Esophagus muscularis mucosa (tissue), 4 donors: ENCODE data around the gene SOX8. TPM values are rescaled to one million over a fixed set of nuclear protein-coding genes. Genes with fewer than 3 reads are reported as not detected.
A peak's percentile ranks its signal among the peaks of the same experiment; 100 is the strongest.

Experiments
- DNase-seq: peaks from one replicate; pipeline ENCODE4 v3.0.0-alpha.2; 2017; ENCODE audit errors: extremely low spot score
- H3K27ac ChIP-seq, 4 donors: fragments of 200-600 bp; sonication (generic); replicated peaks in 1 of 4; 1 replicate in 3 of 4; 2 replicates in 1 of 4; pipeline ENCODE4 v1.5.1; 2016 to 2019; ENCODE audit warnings: mild to moderate bottlenecking in 1 of 4
- H3K27me3 ChIP-seq, 4 donors: fragments of 200-600 bp; sonication (generic); one replicate each; pipeline versions ENCODE4 v1.5.1 to v1.6.0; 2016 to 2019
- H3K36me3 ChIP-seq, 4 donors: fragments of 200-600 bp; sonication (generic); one replicate each; pipeline ENCODE4 v1.5.1; 2016 to 2019
- H3K4me1 ChIP-seq, 4 donors: fragments of 200-600 bp; sonication (generic); one replicate each; pipeline ENCODE4 v1.5.1; 2016 to 2019
- H3K4me3 ChIP-seq, 4 donors: fragments of 200-600 bp; sonication (generic); 1 replicate in 2 of 4; 2 replicates in 2 of 4; pipeline ENCODE4 v1.5.1; 2016 to 2019; ENCODE audit warnings: mild to moderate bottlenecking in 4 of 4, moderate library complexity in 1 of 4
- H3K9me3 ChIP-seq, 4 donors: fragments of 200-600 bp; sonication (generic); 1 replicate in 3 of 4; 2 replicates in 1 of 4; pipeline ENCODE4 v1.5.1; 2016 to 2019
- EP300 ChIP-seq: sonication (generic); formaldehyde crosslinking; IDR thresholded peaks from one replicate; pipeline ENCODE4 v1.6.1; 2017; ENCODE audit warnings: antibody characterized with exemption
- POLR2A ChIP-seq: fragments of 450-650 bp; IDR thresholded peaks from one replicate; pipeline ENCODE4 v1.6.1; 2017; ENCODE audit warnings: antibody characterized with exemption, moderate library complexity, mild to moderate bottlenecking, low read depth
- POLR2AphosphoS5 ChIP-seq, 2 donors: sonication (generic); formaldehyde crosslinking; IDR thresholded peaks; one replicate each; pipeline ENCODE4 v1.6.1; 2017; ENCODE audit warnings: antibody characterized with exemption in 2 of 2
- WGBS: methylation state at CpG from one replicate; pipeline ENCODE4 v1.1.5; 2018; 5-methylcytosine and 5-hydroxymethylcytosine counted together
- intact Hi-C: fragments of 100-400 bp; cut with DNase I; formaldehyde crosslinking; loops from one replicate; pipeline ENCODE4 v1.15.1; 2023
- total RNA-seq, 4 donors: library from RNA; depleted of rRNA; stranded (reverse); fragments of >200 nt; gene quantifications; one replicate each; pipeline versions ENCODE4 v1.1.0 to v1.2.1, GENCODE V29; 2016
- TF ChIP-seq, protein P1 (sequence below), 3 experiments: fragments of 200-600 bp in 2 of 3; fragments of 450-650 bp in 1 of 3; sonication (generic) in 2 of 3; IDR thresholded peaks; one replicate each; pipeline ENCODE4 v1.5.1; 2017 to 2019; ENCODE audit warnings: antibody characterized with exemption in 3 of 3, mild to moderate bottlenecking in 2 of 3, moderate library complexity in 1 of 3

The SOX8 gene
- total RNA-seq, 4 donors from 2014 or later: 4.1 to 4.6 (median 4.3) TPM

- no peak for TF ChIP-seq EP300
- TF ChIP-seq POLR2A: no peak
- no peak for TF ChIP-seq POLR2AphosphoS5 (IDR thresholded peaks at IDR 0.05)
- TF ChIP-seq, protein P1, sequence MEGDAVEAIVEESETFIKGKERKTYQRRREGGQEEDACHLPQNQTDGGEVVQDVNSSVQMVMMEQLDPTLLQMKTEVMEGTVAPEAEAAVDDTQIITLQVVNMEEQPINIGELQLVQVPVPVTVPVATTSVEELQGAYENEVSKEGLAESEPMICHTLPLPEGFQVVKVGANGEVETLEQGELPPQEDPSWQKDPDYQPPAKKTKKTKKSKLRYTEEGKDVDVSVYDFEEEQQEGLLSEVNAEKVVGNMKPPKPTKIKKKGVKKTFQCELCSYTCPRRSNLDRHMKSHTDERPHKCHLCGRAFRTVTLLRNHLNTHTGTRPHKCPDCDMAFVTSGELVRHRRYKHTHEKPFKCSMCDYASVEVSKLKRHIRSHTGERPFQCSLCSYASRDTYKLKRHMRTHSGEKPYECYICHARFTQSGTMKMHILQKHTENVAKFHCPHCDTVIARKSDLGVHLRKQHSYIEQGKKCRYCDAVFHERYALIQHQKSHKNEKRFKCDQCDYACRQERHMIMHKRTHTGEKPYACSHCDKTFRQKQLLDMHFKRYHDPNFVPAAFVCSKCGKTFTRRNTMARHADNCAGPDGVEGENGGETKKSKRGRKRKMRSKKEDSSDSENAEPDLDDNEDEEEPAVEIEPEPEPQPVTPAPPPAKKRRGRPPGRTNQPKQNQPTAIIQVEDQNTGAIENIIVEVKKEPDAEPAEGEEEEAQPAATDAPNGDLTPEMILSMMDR (IDR thresholded peaks at IDR 0.05): no peak
- no peaks in the 10 kb centered on the region for H3K36me3 ChIP-seq
- H3K9me3 ChIP-seq: no peaks in the 10 kb centered on the region
- H3K27me3 ChIP-seq: peaks cover 0 to 94% (median 2%) of the 10 kb centered on the region in 4 donors
- WGBS: 62% methylated on average over 21 of the region's 35 CpGs
- no peak overlapping the region for H3K4me3 ChIP-seq
- peaks cover 0 to 5% (median 0%) of the 10 kb centered on the region in 4 donors for H3K4me1 ChIP-seq
- no peak for DNase-seq
- intact Hi-C loops: no loop called here
- peak overlapping the region in 1 of 4 donors; percentile 30 for H3K27ac ChIP-seq
Observed at GRCh38 chr16:988471-989353, 7.1 kb downstream of the SOX8 start.

DNA sequence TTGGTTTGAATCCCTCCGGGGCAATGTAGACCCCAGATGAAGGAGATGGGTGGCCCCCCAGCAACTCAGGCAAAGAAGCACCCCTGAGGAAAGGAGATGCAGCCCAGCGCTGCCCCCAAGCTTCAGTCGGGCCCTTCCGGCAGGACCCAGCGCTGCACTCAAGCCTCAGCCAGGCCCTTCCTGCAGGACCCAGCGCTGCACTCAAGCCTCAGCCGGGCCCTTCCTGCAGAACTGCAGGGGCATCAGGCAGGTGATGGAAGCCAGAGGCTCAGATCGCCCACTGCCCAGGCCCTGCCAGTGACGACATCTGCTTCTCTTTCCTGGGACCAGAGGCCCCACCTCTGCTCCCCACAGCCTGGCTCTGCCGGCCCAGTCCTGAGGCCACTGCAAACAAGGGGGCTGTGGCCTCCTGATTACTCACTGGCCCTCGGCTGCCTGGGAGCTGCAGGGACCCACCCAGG, 7.8 kb downstream of the SOX8 start:
- no peaks in the 10 kb centered on the region for H3K36me3 ChIP-seq
- peaks cover 0 to 87% (median 2%) of the 10 kb centered on the region in 4 donors for H3K27me3 ChIP-seq
- H3K9me3 ChIP-seq: peaks cover 0 to 3% (median under 1%) of the 10 kb centered on the region in 4 donors
- no peak overlapping the region for H3K27ac ChIP-seq
- no peak for DNase-seq
- TF ChIP-seq EP300 (no peak), POLR2AphosphoS5 (IDR thresholded peaks at IDR 0.05) (no peak), POLR2A (no peak)
- TF ChIP-seq, protein P1 (IDR thresholded peaks at IDR 0.05): no peak
- intact Hi-C loops: no loop called here
- H3K4me1 ChIP-seq: peaks cover 0 to 5% (median 0%) of the 10 kb centered on the region in 4 donors
- H3K4me3 ChIP-seq: no peak overlapping the region
- 81% methylated on average over 10 of the region's 11 CpGs for WGBS

- DNase-seq: no peak
- Histone ChIP-seq H3K27me3 (peaks cover 0 to 86% (median 2%) of the 10 kb centered on the region in 4 donors), H3K36me3 (no peaks in the 10 kb centered on the region), H3K4me1 (peaks cover 0 to 5% (median 0%) of the 10 kb centered on the region in 4 donors), H3K4me3 (no peak overlapping the region), H3K9me3 (peaks cover 0 to 16% (median 13%) of the 10 kb centered on the region in 4 donors), H3K27ac (no peak overlapping the region)
- intact Hi-C loops: no loop called here
- WGBS: 79% methylated on average over 29 of the region's 41 CpGs
- TF ChIP-seq POLR2A (no peak), POLR2AphosphoS5 (IDR thresholded peaks at IDR 0.05) (no peak), EP300 (no peak)
- TF ChIP-seq, protein P1 (IDR thresholded peaks at IDR 0.05): no peak
Observed at GRCh38 chr16:990516-991291, 9.1 kb downstream of the SOX8 start.

- Histone ChIP-seq H3K4me3 (no peak overlapping the region), H3K27ac (no peak overlapping the region), H3K27me3 (peaks cover 0 to 84% (median 2%) of the 10 kb centered on the region in 4 donors), H3K9me3 (peaks cover 0 to 22% (median 17%) of the 10 kb centered on the region in 4 donors), H3K4me1 (peaks cover 0 to 5% (median 0%) of the 10 kb centered on the region in 4 donors), H3K36me3 (no peaks in the 10 kb centered on the region)
- 88% methylated on average over 8 of the region's 11 CpGs for WGBS
- intact Hi-C loops: no loop called here
- DNase-seq: no peak
- TF ChIP-seq POLR2A (no peak), POLR2AphosphoS5 (IDR thresholded peaks at IDR 0.05) (no peak), EP300 (no peak)
- TF ChIP-seq, protein P1 (IDR thresholded peaks at IDR 0.05): no peak
Observed at GRCh38 chr16:991345-991744, 9.8 kb downstream of the SOX8 start.
